Tibial artery (tissue), 4 donors: ENCODE data around the gene VAMP7.

ENCODE experiments used
- DNase-seq, 2 donors: peaks; one replicate each; pipeline ENCODE4 v3.0.0-alpha.2; 2019
- H3K27ac ChIP-seq, 2 donors: fragments of 200-600 bp; sonication (generic) in 1 of 2; 1 replicate in 1 of 2; 2 replicates in 1 of 2; pipeline ENCODE4 v1.5.1; 2018 to 2019; ENCODE audit warnings: mild to moderate bottlenecking in 1 of 2
- H3K27me3 ChIP-seq, 2 donors: fragments of 200-600 bp; sonication (generic) in 1 of 2; one replicate each; pipeline versions ENCODE4 v1.5.1 to v1.6.0; 2016 to 2019
- H3K36me3 ChIP-seq, 3 donors: fragments of 200-600 bp; sonication (generic) in 2 of 3; one replicate each; pipeline ENCODE4 v1.5.1; 2016 to 2019; ENCODE audit warnings: mild to moderate bottlenecking in 2 of 3
- H3K4me1 ChIP-seq, 4 donors: fragments of 200-600 bp; sonication (generic) in 2 of 4; 1 replicate in 3 of 4; 2 replicates in 1 of 4; pipeline ENCODE4 v1.5.1; 2016 to 2019
- H3K4me3 ChIP-seq, 2 donors: fragments of 200-600 bp; sonication (generic) in 1 of 2; 1 replicate in 1 of 2; 2 replicates in 1 of 2; pipeline ENCODE4 v1.5.1; 2018 to 2019; ENCODE audit warnings: mild to moderate bottlenecking in 2 of 2
- H3K9me3 ChIP-seq, 3 donors: fragments of 200-600 bp; sonication (generic) in 1 of 3; one replicate each; pipeline ENCODE4 v1.5.1; 2016 to 2019
- CTCF ChIP-seq, 2 experiments: fragments of 200-600 bp in 1 of 2; fragments of 450-650 bp in 1 of 2; IDR thresholded peaks; one replicate each; pipeline ENCODE4 v1.5.1; 2017 to 2019; ENCODE audit warnings: antibody characterized with exemption in 2 of 2, mild to moderate bottlenecking in 1 of 2, moderate library complexity in 1 of 2
- intact Hi-C: fragments of 100-400 bp; cut with DNase I; formaldehyde crosslinking; loops from one replicate; pipeline ENCODE4 v1.15.0; 2023; ENCODE audit warnings: low total_unique reads

VAMP7 gene

GRCh38 chrX:155867821-155868220, 13.3 kb upstream of the VAMP7 start:
- Histone ChIP-seq H3K4me3 (no peak overlapping the region), H3K27ac (no peak overlapping the region), H3K9me3 (peaks cover 0 to 11% (median 0%) of the 10 kb centered on the region in 3 donors), H3K4me1 (no peaks in the 10 kb centered on the region), H3K36me3 (no peaks in the 10 kb centered on the region), H3K27me3 (no peaks in the 10 kb centered on the region)
- no peak for DNase-seq
- intact Hi-C loops = no loop called here
- no peak for TF ChIP-seq CTCF (IDR thresholded peaks at IDR 0.05)

- Histone ChIP-seq H3K36me3 (no peaks in the 10 kb centered on the region), H3K9me3 (peaks cover 0 to 11% (median 0%) of the 10 kb centered on the region in 3 donors), H3K27me3 (no peaks in the 10 kb centered on the region), H3K27ac (no peak overlapping the region), H3K4me3 (no peak overlapping the region), H3K4me1 (no peaks in the 10 kb centered on the region)
- intact Hi-C loops = no loop called here
- TF ChIP-seq CTCF (IDR thresholded peaks at IDR 0.05) = no peak
- no peak for DNase-seq
Observed at GRCh38 chrX:155870958-155871357, 10.2 kb upstream of the VAMP7 start.

- Histone ChIP-seq H3K27me3 (no peaks in the 10 kb centered on the region), H3K4me1 (no peaks in the 10 kb centered on the region), H3K9me3 (peaks cover 0 to 11% (median 0%) of the 10 kb centered on the region in 3 donors), H3K27ac (no peak overlapping the region), H3K36me3 (no peaks in the 10 kb centered on the region), H3K4me3 (no peak overlapping the region)
- no peak for TF ChIP-seq CTCF (IDR thresholded peaks at IDR 0.05)
- intact Hi-C loops = no loop called here
- no peak for DNase-seq
Observed at GRCh38 chrX:155871934-155872333, 9.2 kb upstream of the VAMP7 start.

- intact Hi-C loops = no loop called here
- no peaks in the 10 kb centered on the region for H3K36me3 ChIP-seq
- H3K4me3 ChIP-seq = no peak overlapping the region
- no peaks in the 10 kb centered on the region for H3K4me1 ChIP-seq
- no peak overlapping the region for H3K27ac ChIP-seq
- peaks cover 0 to 5% (median 0%) of the 10 kb centered on the region in 3 donors for H3K9me3 ChIP-seq
- no peaks in the 10 kb centered on the region for H3K27me3 ChIP-seq
- TF ChIP-seq CTCF (IDR thresholded peaks at IDR 0.05) = no peak
- no peak for DNase-seq
Observed at GRCh38 chrX:155873188-155873587, 8.0 kb upstream of the VAMP7 start.

GRCh38 chrX:155874571-155875244, 6.4 kb upstream of the VAMP7 start:
- Histone ChIP-seq H3K36me3 (no peaks in the 10 kb centered on the region), H3K27me3 (no peaks in the 10 kb centered on the region), H3K27ac (no peak overlapping the region), H3K4me1 (no peaks in the 10 kb centered on the region), H3K9me3 (no peaks in the 10 kb centered on the region), H3K4me3 (peak overlapping the region in 1 of 2 donors; percentile 6)
- DNase-seq = no peak
- TF ChIP-seq CTCF (IDR thresholded peaks at IDR 0.05) = no peak
- intact Hi-C loops = no loop called here

GRCh38 chrX:155876704-155877103, 4.4 kb upstream of the VAMP7 start:
- no peaks in the 10 kb centered on the region for H3K27me3 ChIP-seq
- no peaks in the 10 kb centered on the region for H3K9me3 ChIP-seq
- intact Hi-C loops = no loop called here
- DNase-seq = no peak
- no peaks in the 10 kb centered on the region for H3K4me1 ChIP-seq
- no peaks in the 10 kb centered on the region for H3K36me3 ChIP-seq
- no peak for TF ChIP-seq CTCF (IDR thresholded peaks at IDR 0.05)
- H3K4me3 ChIP-seq = no peak overlapping the region
- H3K27ac ChIP-seq = no peak overlapping the region
